Neural crest cell (in vitro differentiated cells): Measurements from ENCODE around the gene MATR3. TPM values are rescaled to one million over a fixed set of nuclear protein-coding genes. Genes with fewer than 3 reads are reported as not detected.

Source experiments
- DNase-seq: peaks from one replicate; pipeline ENCODE4 v3.0.0; 2021; ENCODE audit warnings: low read depth, mixed read lengths, low spot score
- H3K27ac Mint-ChIP-seq: one replicate; pipeline ENCODE4 v1.8.0; 2021; ENCODE audit warnings: mild to moderate bottlenecking, mixed read lengths; ENCODE audit not compliant: unreplicated experiment
- H3K27me3 Mint-ChIP-seq: 2 replicates; pipeline ENCODE4 v1.8.0; 2021; ENCODE audit warnings: low read depth, mild to moderate bottlenecking, mixed read lengths
- H3K36me3 Mint-ChIP-seq: 2 replicates; pipeline ENCODE4 v1.8.0; 2021; ENCODE audit warnings: low read depth, mild to moderate bottlenecking, mixed read lengths
- H3K4me1 Mint-ChIP-seq: 2 replicates; pipeline ENCODE4 v1.8.0; 2021; ENCODE audit warnings: mixed read lengths
- H3K4me3 Mint-ChIP-seq: one replicate; pipeline ENCODE4 v1.8.0; 2021; ENCODE audit warnings: mild to moderate bottlenecking, mixed read lengths
- H3K9me3 Mint-ChIP-seq: 2 replicates; pipeline ENCODE4 v1.8.0; 2021; ENCODE audit warnings: mixed read lengths
- CTCF ChIP-seq: fragments of 200-600 bp; sonication (generic); conservative IDR thresholded peaks from 2 replicates; pipeline ENCODE4 v1.5.0; 2021; ENCODE audit warnings: antibody characterized with exemption, mild to moderate bottlenecking
- total RNA-seq: library from RNA; stranded (reverse); gene quantifications from 2 replicates; pipeline ENCODE4 v1.2.1, GENCODE V29; 2021

The MATR3 gene
- total RNA-seq, 1 donor from 2014 or later: 329 TPM

GRCh38 chr5:139371482-139372435, 78.2 kb downstream of the MATR3 start:
- Mint-ChIP-seq H3K27me3 (no peaks in the 10 kb centered on the region), H3K4me1 (no peaks in the 10 kb centered on the region), H3K27ac (no peak overlapping the region), H3K4me3 (no peak overlapping the region), H3K9me3 (no peaks in the 10 kb centered on the region), H3K36me3 (peaks cover 9% of the 10 kb centered on the region)
- no peak for TF ChIP-seq CTCF
- no peak for DNase-seq

DNA sequence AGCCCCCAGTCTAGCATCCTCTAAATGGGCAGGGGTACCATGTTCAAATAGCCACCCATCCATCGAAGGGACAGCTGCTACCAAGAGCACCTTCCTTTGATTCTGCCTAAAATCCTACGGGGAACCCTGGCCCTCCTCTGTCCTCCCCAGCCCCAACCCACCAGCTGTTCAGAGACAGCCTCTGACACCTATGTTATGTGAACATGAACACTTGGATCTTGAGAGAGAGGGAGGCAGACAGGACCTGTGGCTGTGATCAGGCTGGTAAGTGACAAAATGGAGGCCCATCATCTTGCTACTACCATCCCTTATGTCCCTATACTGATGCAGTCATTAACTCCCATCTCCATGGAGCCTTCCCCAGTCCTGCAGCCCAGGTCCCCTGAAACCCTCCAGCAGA, 81.4 kb downstream of the MATR3 start:
- Mint-ChIP-seq H3K36me3 (peaks cover 9% of the 10 kb centered on the region), H3K9me3 (no peaks in the 10 kb centered on the region), H3K4me3 (peak overlapping the region; percentile 34), H3K27ac (no peak overlapping the region), H3K4me1 (no peaks in the 10 kb centered on the region), H3K27me3 (no peaks in the 10 kb centered on the region)
- no peak for DNase-seq
- TF ChIP-seq CTCF: no peak

DNA sequence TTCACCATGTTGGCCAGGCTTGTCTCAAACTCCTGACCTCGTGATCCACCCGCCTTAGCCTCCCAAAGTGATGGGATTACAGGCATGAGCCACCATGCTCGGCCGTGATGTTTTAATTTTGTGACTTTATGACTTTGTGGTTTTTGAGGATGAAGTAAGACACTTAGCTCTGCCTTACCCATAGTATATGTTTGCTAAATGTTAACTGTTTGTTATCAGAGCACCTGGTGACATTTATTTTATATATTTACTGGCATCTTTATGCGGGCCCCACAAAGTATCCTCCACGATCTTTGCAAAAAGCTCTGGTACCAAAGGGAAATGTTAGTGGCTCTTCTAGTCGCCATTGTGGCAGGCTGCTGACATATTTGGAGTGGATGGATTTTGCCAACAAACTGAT, 82.8 kb downstream of the MATR3 start:
- Mint-ChIP-seq H3K27me3 (no peaks in the 10 kb centered on the region), H3K4me3 (no peak overlapping the region), H3K4me1 (no peaks in the 10 kb centered on the region), H3K9me3 (no peaks in the 10 kb centered on the region), H3K36me3 (peaks cover 9% of the 10 kb centered on the region), H3K27ac (no peak overlapping the region)
- TF ChIP-seq CTCF: no peak
- no peak for DNase-seq

DNA sequence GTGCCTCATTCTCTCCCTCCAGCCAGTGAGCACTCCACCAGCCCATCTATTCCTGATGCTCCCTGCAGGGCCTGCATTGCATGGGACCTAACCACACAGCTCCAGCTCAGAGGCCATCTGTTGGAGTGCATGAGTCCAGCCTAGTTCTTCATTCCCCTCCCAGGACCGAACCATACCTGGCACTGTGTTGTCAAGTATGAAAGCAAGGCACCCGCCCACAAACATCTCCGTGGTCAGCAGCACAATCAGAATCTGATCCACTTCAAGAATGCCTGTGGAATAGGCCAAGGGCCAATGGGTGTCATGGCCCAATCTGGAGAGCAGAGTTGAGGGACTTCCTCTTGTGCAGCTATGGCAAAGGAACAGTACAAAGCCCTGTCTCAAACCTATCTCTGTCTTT, 83.7 kb downstream of the MATR3 start:
- Mint-ChIP-seq H3K36me3 (peaks cover 9% of the 10 kb centered on the region), H3K9me3 (no peaks in the 10 kb centered on the region), H3K27me3 (no peaks in the 10 kb centered on the region), H3K4me3 (peak overlapping the region; percentile 28), H3K4me1 (no peaks in the 10 kb centered on the region), H3K27ac (no peak overlapping the region)
- no peak for TF ChIP-seq CTCF
- no peak for DNase-seq

DNA sequence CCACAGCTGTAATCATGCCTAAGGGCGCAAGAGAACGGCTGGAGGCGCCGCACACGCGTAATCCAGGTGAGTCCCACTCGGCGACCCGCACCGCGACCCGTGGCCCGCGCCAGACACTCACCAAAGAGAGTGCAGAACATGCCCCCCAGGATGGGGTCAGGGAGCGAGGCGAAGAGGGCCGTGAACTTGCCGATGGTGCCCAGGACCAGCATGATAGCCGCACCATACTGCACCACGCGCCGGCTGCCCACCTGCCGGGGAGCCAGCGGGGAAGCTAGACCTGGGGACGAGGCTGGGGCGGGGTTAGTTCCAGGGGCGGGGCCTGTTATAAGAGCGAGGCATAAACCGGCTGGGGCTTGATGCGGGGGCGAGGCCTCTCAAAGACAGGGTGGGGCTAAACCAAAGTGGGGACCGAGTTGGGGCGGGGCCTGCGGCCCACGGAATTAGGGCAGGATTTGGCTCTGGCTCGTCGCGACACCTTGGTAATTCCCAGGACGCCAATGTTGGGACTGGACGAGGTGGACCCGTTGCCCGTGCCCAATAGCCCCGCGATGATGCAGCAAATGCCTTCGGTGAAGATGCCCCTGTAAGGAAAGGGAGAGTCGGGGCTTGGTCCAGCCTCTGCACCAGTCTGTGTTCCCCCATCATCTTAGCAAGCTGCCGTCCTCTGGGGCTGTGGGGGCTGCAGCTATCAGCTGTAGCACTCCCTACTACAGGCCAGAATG, 84.7 kb downstream of the MATR3 start:
- Mint-ChIP-seq H3K27me3 (no peaks in the 10 kb centered on the region), H3K4me3 (no peak overlapping the region), H3K27ac (no peak overlapping the region), H3K9me3 (no peaks in the 10 kb centered on the region), H3K36me3 (peaks cover 9% of the 10 kb centered on the region), H3K4me1 (no peaks in the 10 kb centered on the region)
- TF ChIP-seq CTCF: no peak
- DNase-seq: no peak
